ENCODE data around the gene IER3. TPM values are rescaled to one million over a fixed set of nuclear protein-coding genes. Genes with fewer than 3 reads are reported as not detected.

IER3 gene
- total and polyA plus RNA-seq, 9 of the 15 experiments (the other 6 are each of a cell fraction or from before 2014, with no cell fraction given) = 1.5 to 30.0 (median 11.5) TPM

DNA sequence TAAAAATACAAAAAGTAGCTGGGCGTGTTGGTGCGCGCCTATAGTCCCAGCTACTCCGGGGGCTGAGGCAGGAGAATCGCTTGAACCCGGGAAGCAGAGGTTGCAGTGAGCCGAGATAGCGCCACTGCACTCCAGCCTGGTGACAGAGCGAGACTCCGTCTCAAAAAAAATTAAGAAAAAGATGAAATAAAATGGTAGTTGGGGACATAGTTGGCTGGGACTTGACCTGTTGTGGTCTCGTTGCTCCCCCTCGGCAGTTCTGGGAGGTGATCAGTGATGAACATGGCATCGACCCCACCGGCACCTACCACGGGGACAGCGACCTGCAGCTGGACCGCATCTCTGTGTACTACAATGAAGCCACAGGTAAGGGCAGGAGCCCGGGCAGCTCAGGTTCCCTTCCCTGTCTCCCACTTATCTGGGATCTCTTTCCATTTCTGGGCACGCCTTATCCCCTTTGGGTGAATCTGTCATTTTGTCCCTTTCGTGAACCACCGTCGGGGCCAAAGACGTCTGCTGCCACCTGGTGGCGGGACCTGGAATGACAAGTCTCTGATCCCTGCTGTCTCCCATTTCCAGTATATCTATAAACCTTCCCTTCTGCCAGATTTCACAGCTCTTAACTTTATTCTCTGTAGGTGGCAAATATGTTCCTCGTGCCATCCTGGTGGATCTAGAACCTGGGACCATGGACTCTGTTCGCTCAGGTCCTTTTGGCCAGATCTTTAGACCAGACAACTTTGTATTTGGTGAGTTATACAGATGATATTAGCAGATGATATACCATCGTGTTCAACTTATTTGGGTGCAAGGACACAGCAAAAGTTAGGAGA, 21.9 kb downstream of the IER3 start (continued):
- TF ChIP-seq ZNF175 (CRISPR knock-in tag; IDR thresholded peaks at IDR 0.05; ENCODE audit: low read depth) (0 out of 2 replicates have a peak, but pooled peaks have one; percentile 30), TGIF2 (CRISPR knock-in tag; IDR thresholded peaks at IDR 0.05) (no peak), ZNF551 (CRISPR knock-in tag; IDR thresholded peaks at IDR 0.05) (no peak), ESRRA (IDR thresholded peaks at IDR 0.05; ENCODE audit: borderline replicate concordance, low read depth) (0 out of 2 replicates have a peak, but pooled peaks have one; percentile 35), POLR2B (IDR thresholded peaks at IDR 0.05; ENCODE audit: low read depth, partially characterized antibody) (peak; percentile 17), MEF2A (IDR thresholded peaks at IDR 0.05; ENCODE audit: control insufficient read depth, low read depth, low read length) (no peak), ZC3H4 (CRISPR knock-in tag; IDR thresholded peaks at IDR 0.05; ENCODE audit: borderline replicate concordance) (no peak), RBFOX2 (IDR thresholded peaks at IDR 0.05; ENCODE audit: low read depth, low read length) (0 out of 2 replicates have a peak, but pooled peaks have one; percentile 17), DPF2 (IDR thresholded peaks at IDR 0.05) (peak; percentile 25; the same call in 1 of the 2 replicates), POLR2AphosphoS5 (IDR thresholded peaks at IDR 0.05; ENCODE audit: control insufficient read depth, insufficient read depth, low read depth, low read length) (peak; percentile 42; the same call in 1 of the 2 replicates), MIER1 (IDR thresholded peaks at IDR 0.05; ENCODE audit: low read depth) (no peak), ZNF830 (CRISPR knock-in tag; IDR thresholded peaks at IDR 0.05) (peak; percentile 81; the same call in 1 of the 2 replicates), DMBX1 (CRISPR knock-in tag; IDR thresholded peaks at IDR 0.05; ENCODE audit: borderline replicate concordance) (no peak), ZNF766 (CRISPR knock-in tag; conservative IDR thresholded peaks at IDR 0.05) (peak; percentile 37; the same call in 1 of the 2 replicates), KLF6 (CRISPR knock-in tag; IDR thresholded peaks at IDR 0.05; ENCODE audit: borderline replicate concordance) (no peak), SREBF2 (CRISPR knock-in tag; IDR thresholded peaks at IDR 0.05) (peak; percentile 49; the same call in 1 of the 2 replicates)
- TF ChIP-seq, protein P1, sequence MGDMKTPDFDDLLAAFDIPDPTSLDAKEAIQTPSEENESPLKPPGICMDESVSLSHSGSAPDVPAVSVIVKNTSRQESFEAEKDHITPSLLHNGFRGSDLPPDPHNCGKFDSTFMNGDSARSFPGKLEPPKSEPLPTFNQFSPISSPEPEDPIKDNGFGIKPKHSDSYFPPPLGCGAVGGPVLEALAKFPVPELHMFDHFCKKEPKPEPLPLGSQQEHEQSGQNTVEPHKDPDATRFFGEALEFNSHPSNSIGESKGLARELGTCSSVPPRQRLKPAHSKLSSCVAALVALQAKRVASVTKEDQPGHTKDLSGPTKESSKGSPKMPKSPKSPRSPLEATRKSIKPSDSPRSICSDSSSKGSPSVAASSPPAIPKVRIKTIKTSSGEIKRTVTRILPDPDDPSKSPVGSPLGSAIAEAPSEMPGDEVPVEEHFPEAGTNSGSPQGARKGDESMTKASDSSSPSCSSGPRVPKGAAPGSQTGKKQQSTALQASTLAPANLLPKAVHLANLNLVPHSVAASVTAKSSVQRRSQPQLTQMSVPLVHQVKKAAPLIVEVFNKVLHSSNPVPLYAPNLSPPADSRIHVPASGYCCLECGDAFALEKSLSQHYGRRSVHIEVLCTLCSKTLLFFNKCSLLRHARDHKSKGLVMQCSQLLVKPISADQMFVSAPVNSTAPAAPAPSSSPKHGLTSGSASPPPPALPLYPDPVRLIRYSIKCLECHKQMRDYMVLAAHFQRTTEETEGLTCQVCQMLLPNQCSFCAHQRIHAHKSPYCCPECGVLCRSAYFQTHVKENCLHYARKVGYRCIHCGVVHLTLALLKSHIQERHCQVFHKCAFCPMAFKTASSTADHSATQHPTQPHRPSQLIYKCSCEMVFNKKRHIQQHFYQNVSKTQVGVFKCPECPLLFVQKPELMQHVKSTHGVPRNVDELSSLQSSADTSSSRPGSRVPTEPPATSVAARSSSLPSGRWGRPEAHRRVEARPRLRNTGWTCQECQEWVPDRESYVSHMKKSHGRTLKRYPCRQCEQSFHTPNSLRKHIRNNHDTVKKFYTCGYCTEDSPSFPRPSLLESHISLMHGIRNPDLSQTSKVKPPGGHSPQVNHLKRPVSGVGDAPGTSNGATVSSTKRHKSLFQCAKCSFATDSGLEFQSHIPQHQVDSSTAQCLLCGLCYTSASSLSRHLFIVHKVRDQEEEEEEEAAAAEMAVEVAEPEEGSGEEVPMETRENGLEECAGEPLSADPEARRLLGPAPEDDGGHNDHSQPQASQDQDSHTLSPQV (IDR thresholded peaks at IDR 0.05) = peak; percentile 74
- TF ChIP-seq, protein P2, sequence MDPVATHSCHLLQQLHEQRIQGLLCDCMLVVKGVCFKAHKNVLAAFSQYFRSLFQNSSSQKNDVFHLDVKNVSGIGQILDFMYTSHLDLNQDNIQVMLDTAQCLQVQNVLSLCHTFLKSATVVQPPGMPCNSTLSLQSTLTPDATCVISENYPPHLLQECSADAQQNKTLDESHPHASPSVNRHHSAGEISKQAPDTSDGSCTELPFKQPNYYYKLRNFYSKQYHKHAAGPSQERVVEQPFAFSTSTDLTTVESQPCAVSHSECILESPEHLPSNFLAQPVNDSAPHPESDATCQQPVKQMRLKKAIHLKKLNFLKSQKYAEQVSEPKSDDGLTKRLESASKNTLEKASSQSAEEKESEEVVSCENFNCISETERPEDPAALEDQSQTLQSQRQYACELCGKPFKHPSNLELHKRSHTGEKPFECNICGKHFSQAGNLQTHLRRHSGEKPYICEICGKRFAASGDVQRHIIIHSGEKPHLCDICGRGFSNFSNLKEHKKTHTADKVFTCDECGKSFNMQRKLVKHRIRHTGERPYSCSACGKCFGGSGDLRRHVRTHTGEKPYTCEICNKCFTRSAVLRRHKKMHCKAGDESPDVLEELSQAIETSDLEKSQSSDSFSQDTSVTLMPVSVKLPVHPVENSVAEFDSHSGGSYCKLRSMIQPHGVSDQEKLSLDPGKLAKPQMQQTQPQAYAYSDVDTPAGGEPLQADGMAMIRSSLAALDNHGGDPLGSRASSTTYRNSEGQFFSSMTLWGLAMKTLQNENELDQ (CRISPR knock-in tag; IDR thresholded peaks at IDR 0.05; ENCODE audit: borderline replicate concordance) = no peak
- TF ChIP-seq, protein P3, sequence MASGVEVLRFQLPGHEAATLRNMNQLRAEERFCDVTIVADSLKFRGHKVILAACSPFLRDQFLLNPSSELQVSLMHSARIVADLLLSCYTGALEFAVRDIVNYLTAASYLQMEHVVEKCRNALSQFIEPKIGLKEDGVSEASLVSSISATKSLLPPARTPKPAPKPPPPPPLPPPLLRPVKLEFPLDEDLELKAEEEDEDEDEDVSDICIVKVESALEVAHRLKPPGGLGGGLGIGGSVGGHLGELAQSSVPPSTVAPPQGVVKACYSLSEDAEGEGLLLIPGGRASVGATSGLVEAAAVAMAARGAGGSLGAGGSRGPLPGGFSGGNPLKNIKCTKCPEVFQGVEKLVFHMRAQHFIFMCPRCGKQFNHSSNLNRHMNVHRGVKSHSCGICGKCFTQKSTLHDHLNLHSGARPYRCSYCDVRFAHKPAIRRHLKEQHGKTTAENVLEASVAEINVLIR (CRISPR knock-in tag; IDR thresholded peaks at IDR 0.05) = no peak
